Pons (tissue), 1 donor: Measurements from ENCODE around the gene SSR4.
A peak's percentile ranks its signal among the peaks of the same experiment; 100 is the strongest.
"Not testable (repeated sequence)": the region's sequence is repeated elsewhere in the genome, so short reads cannot be mapped to it uniquely, and the experiment has no call there.

Experiments
- DNase-seq: peaks from one replicate; pipeline ENCODE4 v3.0.0-alpha.2; 2016; ENCODE audit warnings: low spot score

Gene SSR4

GRCh38 chrX:153794018-153794896 lies at the start of gene SSR4, which contains the start of gene IDH3G:
SSR4 (plus strand) TSS chrX:153794668; CDS start chrX:153794688, 20 bp downstream.
IDH3G (minus strand) TSS chrX:153794375; CDS start chrX:153794326, 49 bp downstream.
- DNase-seq, result peak; percentile 89

- DNase-seq, result not testable (repeated sequence)
These were observed 49.4 kb upstream of the SSR4 start for GRCh38 chrX:153745067-153745433.

GRCh38 chrX:153746359-153746758 lies 48.1 kb upstream of the SSR4 start:
- no peak for DNase-seq

- DNase-seq, result not testable (repeated sequence)
These were observed 47.5 kb upstream of the SSR4 start for GRCh38 chrX:153746991-153747390.

GRCh38 chrX:153749017-153749416 lies 45.5 kb upstream of the SSR4 start:
- DNase-seq, result not testable (repeated sequence)

GRCh38 chrX:153750127-153750774 lies 44.2 kb upstream of the SSR4 start:
- DNase-seq, result no peak

GRCh38 chrX:153755136-153755535 lies 39.3 kb upstream of the SSR4 start:
- no peak for DNase-seq

GRCh38 chrX:153761863-153762262 lies 32.6 kb upstream of the SSR4 start:
- DNase-seq, result no peak

GRCh38 chrX:153762626-153763173 lies 31.8 kb upstream of the SSR4 start:
- no peak for DNase-seq

- DNase-seq, result no peak
These were observed 31.1 kb upstream of the SSR4 start for GRCh38 chrX:153763298-153763932.

- DNase-seq, result peak; percentile 83
These were observed 30.3 kb upstream of the SSR4 start, which contains the start of gene PLXNB3 for GRCh38 chrX:153763989-153764755. PLXNB3 (plus strand) TSS chrX:153764249; CDS start chrX:153765536, 1,287 bp downstream.

- DNase-seq, result no peak
These were observed 29.7 kb upstream of the SSR4 start for GRCh38 chrX:153764786-153765137.

- DNase-seq, result peak; percentile 89
These were observed 29.1 kb upstream of the SSR4 start for GRCh38 chrX:153765138-153766079.

- peak; percentile 71 for DNase-seq
These were observed 28.2 kb upstream of the SSR4 start for GRCh38 chrX:153766098-153766817.

GRCh38 chrX:153766871-153767673 lies 27.4 kb upstream of the SSR4 start:
- no peak for DNase-seq

GRCh38 chrX:153767674-153768055 lies 26.8 kb upstream of the SSR4 start:
- DNase-seq, result no peak

- no peak for DNase-seq
These were observed 25.9 kb upstream of the SSR4 start for GRCh38 chrX:153768311-153769157.
